Tibial nerve (tissue), 3 donors: ENCODE measurements around the gene ABCC4.

Source experiments
- CTCF ChIP-seq, 5 experiments: fragments of 200-600 bp in 3 of 5; fragments of 450-650 bp in 2 of 5; sonication (generic) in 3 of 5; IDR thresholded peaks; one replicate each; pipeline ENCODE4 v1.5.1; 2016 to 2019; ENCODE audit warnings: antibody characterized with exemption in 5 of 5, mild to moderate bottlenecking in 3 of 5, moderate library complexity in 2 of 5
- POLR2A ChIP-seq, 2 donors: fragments of 450-650 bp; IDR thresholded peaks; one replicate each; pipeline ENCODE4 v1.6.1; 2017; ENCODE audit warnings: antibody characterized with exemption in 2 of 2, mild to moderate bottlenecking in 2 of 2, moderate library complexity in 2 of 2

- TF ChIP-seq CTCF (IDR thresholded peaks at IDR 0.05) (no peak), POLR2A (IDR thresholded peaks at IDR 0.05) (no peak)
These were observed 149.2 kb downstream of the ABCC4 start for GRCh38 chr13:95151942-95152587.
